Vagina (tissue), 2 donors: ENCODE measurements around the gene PDCD10. TPM values are rescaled to one million over a fixed set of nuclear protein-coding genes. Genes with fewer than 3 reads are reported as not detected.
A peak's percentile ranks its signal among the peaks of the same experiment; 100 is the strongest.

Experiments used
- DNase-seq, 2 donors: peaks; one replicate each; pipeline ENCODE4 v3.0.0-alpha.2; 2017; ENCODE audit errors: extremely low spot score in 2 of 2
- H3K27ac ChIP-seq: fragments of 200-600 bp; sonication (generic); one replicate; pipeline ENCODE4 v1.5.1; 2019
- H3K27me3 ChIP-seq: fragments of 200-600 bp; sonication (generic); one replicate; pipeline ENCODE4 v1.5.1; 2019
- H3K36me3 ChIP-seq, 2 donors: fragments of 200-600 bp; sonication (generic); one replicate each; pipeline ENCODE4 v1.5.1; 2017 to 2019
- H3K4me1 ChIP-seq: fragments of 200-600 bp; sonication (generic); one replicate; pipeline ENCODE4 v1.5.1; 2019
- H3K4me3 ChIP-seq, 2 donors: fragments of 200-600 bp; sonication (generic); 1 replicate in 1 of 2; 2 replicates in 1 of 2; pipeline ENCODE4 v1.5.1; 2016 to 2019
- H3K9me3 ChIP-seq: fragments of 200-600 bp; sonication (generic); one replicate; pipeline ENCODE4 v1.5.1; 2019
- POLR2A ChIP-seq, 2 donors: fragments of 450-650 bp; IDR thresholded peaks; one replicate each; pipeline ENCODE4 v1.6.1; 2017; ENCODE audit warnings: antibody characterized with exemption in 2 of 2, mild to moderate bottlenecking in 2 of 2, moderate library complexity in 2 of 2
- POLR2AphosphoS5 ChIP-seq, 2 donors: sonication (generic); formaldehyde crosslinking; IDR thresholded peaks; one replicate each; pipeline ENCODE4 v1.9.0; 2017; ENCODE audit warnings: antibody characterized with exemption in 2 of 2, mild to moderate bottlenecking in 2 of 2, low read depth in 1 of 2; ENCODE audit not compliant: insufficient read depth in 1 of 2
- intact Hi-C: fragments of 100-400 bp; cut with DNase I; formaldehyde crosslinking; loops from one replicate; pipeline ENCODE4 v1.15.1; 2023
- total RNA-seq: library from RNA; depleted of rRNA; stranded (reverse); fragments of >200 nt; gene quantifications from one replicate; pipeline ENCODE4 v1.2.3, GENCODE V29; 2016
- TF ChIP-seq, protein P1 (sequence below), 3 experiments: fragments of 450-650 bp in 2 of 3; fragments of 200-600 bp in 1 of 3; sonication (generic) in 1 of 3; IDR thresholded peaks; one replicate each; pipeline ENCODE4 v1.5.1; 2017 to 2019; ENCODE audit warnings: antibody characterized with exemption in 3 of 3, mild to moderate bottlenecking in 2 of 3, moderate library complexity in 2 of 3

Gene PDCD10
- total RNA-seq, 1 donor from 2014 or later = 71.7 TPM

DNA sequence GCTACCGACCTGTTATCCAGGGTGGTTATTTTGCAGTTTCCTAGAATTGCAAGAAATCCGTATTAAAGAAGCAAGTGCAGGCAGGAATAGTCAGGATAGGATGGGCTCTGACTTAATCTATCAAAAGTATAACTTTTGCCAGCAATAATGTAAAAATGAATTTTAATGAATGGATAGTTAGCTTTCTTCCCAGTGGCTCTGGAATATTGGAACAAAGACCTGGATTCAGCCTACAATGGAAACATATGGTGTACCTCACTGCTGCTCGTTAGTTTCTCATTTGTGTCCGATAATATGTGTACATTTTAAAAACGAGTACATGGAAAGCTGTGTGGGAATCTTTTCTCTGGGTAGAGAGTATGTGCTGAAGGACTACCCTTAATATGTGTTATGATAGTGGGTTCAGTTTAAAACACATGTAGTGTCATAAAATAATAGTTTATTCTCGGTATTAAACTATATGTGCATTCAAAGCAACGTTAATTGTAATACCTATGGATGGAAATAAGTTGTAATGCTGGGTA is 1.6 kb upstream of the PDCD10 start:
- Histone ChIP-seq H3K27me3 (no peaks in the 10 kb centered on the region), H3K36me3 (no peaks in the 10 kb centered on the region), H3K4me3 (peak overlapping the region; percentile 68 to 86), H3K4me1 (peaks cover 46% of the 10 kb centered on the region), H3K27ac (no peak overlapping the region), H3K9me3 (no peaks in the 10 kb centered on the region)
- DNase-seq = no peak
- no peak for TF ChIP-seq POLR2A (IDR thresholded peaks at IDR 0.05)
- TF ChIP-seq, protein P1, sequence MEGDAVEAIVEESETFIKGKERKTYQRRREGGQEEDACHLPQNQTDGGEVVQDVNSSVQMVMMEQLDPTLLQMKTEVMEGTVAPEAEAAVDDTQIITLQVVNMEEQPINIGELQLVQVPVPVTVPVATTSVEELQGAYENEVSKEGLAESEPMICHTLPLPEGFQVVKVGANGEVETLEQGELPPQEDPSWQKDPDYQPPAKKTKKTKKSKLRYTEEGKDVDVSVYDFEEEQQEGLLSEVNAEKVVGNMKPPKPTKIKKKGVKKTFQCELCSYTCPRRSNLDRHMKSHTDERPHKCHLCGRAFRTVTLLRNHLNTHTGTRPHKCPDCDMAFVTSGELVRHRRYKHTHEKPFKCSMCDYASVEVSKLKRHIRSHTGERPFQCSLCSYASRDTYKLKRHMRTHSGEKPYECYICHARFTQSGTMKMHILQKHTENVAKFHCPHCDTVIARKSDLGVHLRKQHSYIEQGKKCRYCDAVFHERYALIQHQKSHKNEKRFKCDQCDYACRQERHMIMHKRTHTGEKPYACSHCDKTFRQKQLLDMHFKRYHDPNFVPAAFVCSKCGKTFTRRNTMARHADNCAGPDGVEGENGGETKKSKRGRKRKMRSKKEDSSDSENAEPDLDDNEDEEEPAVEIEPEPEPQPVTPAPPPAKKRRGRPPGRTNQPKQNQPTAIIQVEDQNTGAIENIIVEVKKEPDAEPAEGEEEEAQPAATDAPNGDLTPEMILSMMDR (IDR thresholded peaks at IDR 0.05) = no peak
- intact Hi-C loops = no loop called here

DNA sequence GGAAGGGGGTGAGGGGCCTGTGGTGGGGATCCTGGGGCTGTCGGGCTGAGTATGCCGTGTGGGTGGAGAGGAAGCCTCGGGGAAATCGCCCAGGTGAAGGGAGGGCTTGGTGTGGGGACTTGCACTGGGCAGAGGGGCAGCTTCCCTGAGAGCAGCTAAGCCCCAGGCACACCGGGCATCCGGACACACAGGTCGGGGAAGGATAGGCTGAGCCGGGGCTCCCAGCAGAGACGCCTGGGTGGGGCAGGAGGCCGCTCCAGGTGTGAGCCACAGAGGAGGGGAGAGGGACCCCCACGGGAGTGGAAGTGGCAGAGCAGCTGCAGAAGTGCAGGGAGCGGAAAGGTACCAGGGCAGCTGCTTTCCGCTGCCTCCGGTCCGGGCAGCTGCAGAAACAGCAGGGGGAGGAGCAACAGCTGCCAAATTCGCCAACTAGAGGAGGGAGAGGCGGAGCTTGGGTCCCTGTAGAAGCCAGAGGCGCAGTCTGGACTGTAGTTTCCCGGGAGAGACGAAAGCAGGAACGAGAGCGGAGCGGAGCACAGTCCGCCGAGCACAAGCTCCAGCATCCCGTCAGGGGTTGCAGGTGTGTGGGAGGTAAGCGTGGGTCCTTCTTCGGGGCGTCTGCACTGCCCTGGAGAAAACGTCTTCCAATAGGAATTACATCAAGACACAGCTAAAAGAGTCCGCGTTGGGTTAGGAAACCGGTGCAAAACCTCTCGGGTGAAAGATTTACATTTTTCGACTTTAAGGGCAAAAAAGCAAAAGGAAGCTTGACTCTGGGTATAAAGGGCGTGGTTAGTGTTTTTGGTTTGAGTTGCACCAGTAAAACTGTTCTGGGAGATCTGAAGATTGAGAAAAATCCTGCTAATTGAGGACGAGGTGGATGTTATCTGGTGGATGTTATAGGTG is 794 bp upstream of the PDCD10 start, which contains the start of gene SERPINI1:
Gene SERPINI1, plus strand, starts transcription at position 489 of the 906 bp plus-strand sequence. CDS start 53,408 bp downstream, outside the sequence.
- Histone ChIP-seq H3K36me3 (no peaks in the 10 kb centered on the region), H3K27ac (peak within 1 kb of the TSS; percentile 93), H3K4me1 (peaks cover 46% of the 10 kb centered on the region), H3K4me3 (peak within 1 kb of the TSS; percentile 68 to 86), H3K27me3 (no peaks in the 10 kb centered on the region), H3K9me3 (no peaks in the 10 kb centered on the region)
- intact Hi-C loops = no loop called here
- peak; percentile 92 to 96 for DNase-seq
- peak; percentile 27 to 53 for TF ChIP-seq POLR2AphosphoS5 (IDR thresholded peaks at IDR 0.05; ENCODE audit: insufficient read depth in 1 of 2, low read depth in 1 of 2)
- TF ChIP-seq, protein P1 (IDR thresholded peaks at IDR 0.05) = no peak
- TF ChIP-seq POLR2A (IDR thresholded peaks at IDR 0.05) = peak in 1 of 2 donors; percentile 16

DNA sequence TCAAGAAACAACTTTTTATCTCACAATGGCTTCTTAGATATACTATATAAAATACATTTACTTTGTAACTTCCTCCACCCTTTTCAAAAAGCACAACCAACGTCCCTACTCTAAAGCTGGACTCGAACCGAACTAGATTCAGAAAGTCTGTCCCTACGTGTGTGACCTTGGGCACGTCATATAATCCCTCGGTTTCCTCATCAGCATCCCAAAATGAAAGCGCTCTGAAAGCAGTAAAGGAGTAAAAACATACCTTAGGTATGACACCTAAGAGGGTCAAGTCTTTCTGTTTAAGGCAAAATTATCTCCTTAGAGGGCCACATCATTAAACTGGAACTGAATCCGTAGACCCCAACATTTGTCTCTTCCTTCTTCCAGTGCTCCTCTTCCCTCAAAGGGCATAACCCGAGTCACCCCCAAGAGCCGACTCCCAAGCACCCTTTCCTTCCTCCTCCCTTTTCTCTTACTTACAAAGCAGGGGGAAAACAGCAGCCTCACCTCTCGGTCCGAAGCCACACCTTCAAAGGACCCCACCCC is 663 bp downstream of the PDCD10 start:
- peaks cover 46% of the 10 kb centered on the region for H3K4me1 ChIP-seq
- H3K27ac ChIP-seq = peak overlapping the region; percentile 63
- H3K4me3 ChIP-seq = peak overlapping the region; percentile 68 to 86
- DNase-seq = no peak
- TF ChIP-seq POLR2A (IDR thresholded peaks at IDR 0.05) (no peak), POLR2AphosphoS5 (IDR thresholded peaks at IDR 0.05; ENCODE audit: insufficient read depth in 1 of 2, low read depth in 1 of 2) (no peak)
- TF ChIP-seq, protein P1 (IDR thresholded peaks at IDR 0.05) = no peak
- intact Hi-C loops = no loop called here
- H3K9me3 ChIP-seq = no peaks in the 10 kb centered on the region
- H3K36me3 ChIP-seq = no peaks in the 10 kb centered on the region
- no peaks in the 10 kb centered on the region for H3K27me3 ChIP-seq

DNA sequence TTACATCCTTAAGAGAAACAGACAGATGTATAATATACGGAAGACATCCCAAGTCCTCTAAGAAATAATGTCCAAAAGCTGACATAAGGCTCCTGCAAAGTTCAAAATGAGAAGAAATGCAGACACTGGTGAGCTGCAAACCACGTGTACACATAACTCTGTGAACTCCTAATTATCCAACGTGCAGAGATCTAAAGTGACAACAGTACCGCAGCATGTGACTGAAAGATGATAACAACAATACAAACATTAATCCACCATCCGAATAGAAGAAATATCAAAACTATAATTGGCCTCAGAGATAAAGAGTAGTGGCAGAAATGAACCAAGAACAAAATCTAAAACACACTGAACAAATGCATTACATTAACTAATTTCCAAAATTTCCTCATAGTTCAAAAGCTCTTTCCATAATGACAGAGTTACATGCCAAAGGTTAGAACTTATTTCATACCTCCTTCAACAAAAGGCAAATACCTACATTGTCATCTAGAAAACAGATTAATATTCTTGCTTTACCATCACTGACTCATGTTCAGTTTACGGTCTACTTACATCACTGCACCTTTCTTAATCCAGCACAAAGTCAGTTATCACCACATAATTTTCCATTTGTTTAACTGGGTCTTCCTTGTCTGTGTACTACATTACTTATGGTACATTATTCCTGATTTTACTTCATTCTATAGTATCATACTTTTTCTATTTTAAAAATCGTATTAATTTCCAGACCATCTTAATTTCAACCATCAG is 2.2 kb downstream of the PDCD10 start:
- TF ChIP-seq, protein P1 (IDR thresholded peaks at IDR 0.05) = no peak
- TF ChIP-seq POLR2AphosphoS5 (IDR thresholded peaks at IDR 0.05; ENCODE audit: insufficient read depth in 1 of 2, low read depth in 1 of 2) (no peak), POLR2A (IDR thresholded peaks at IDR 0.05) (no peak)
- Histone ChIP-seq H3K9me3 (no peaks in the 10 kb centered on the region), H3K27me3 (no peaks in the 10 kb centered on the region), H3K36me3 (no peaks in the 10 kb centered on the region), H3K4me1 (peaks cover 46% of the 10 kb centered on the region), H3K4me3 (no peak overlapping the region), H3K27ac (no peak overlapping the region)
- DNase-seq = no peak
- intact Hi-C loops = no loop called here
